Mucosa of descending colon (tissue), 3 donors: ENCODE data around the gene RGMB. TPM values are rescaled to one million over a fixed set of nuclear protein-coding genes. Genes with fewer than 3 reads are reported as not detected.
A peak's percentile ranks its signal among the peaks of the same experiment; 100 is the strongest.

Source experiments
- ATAC-seq: fragments of 200-7000 bp; cut with Tn5 transposase; one replicate; pipeline ENCODE4 v1.9.1; 2020; ENCODE audit warnings: mild to moderate bottlenecking, moderate library complexity
- DNase-seq, 3 donors: peaks; one replicate each; pipeline ENCODE4 v3.0.0-alpha.2; 2020
- H3K36me3 ChIP-seq: fragments of 200-600 bp; one replicate; pipeline ENCODE4 v1.8.0; 2021; ENCODE audit warnings: low read depth, mild to moderate bottlenecking
- H3K4me1 ChIP-seq: fragments of 200-600 bp; one replicate; pipeline ENCODE4 v1.8.0; 2021; ENCODE audit warnings: low read depth, mild to moderate bottlenecking
- H3K4me3 ChIP-seq: fragments of 200-600 bp; one replicate; pipeline ENCODE4 v1.8.0; 2021; ENCODE audit warnings: mild to moderate bottlenecking
- H3K9me3 ChIP-seq: fragments of 200-600 bp; one replicate; pipeline ENCODE4 v1.8.0; 2021; ENCODE audit warnings: mild to moderate bottlenecking
- intact Hi-C, 2 donors: fragments of 100-400 bp; cut with DNase I in 1 of 2; cut with micrococcal nuclease in 1 of 2; formaldehyde crosslinking; loops; one replicate each; pipeline versions ENCODE4 v1.11.0 to v1.11.1; 2022; cut with DNase I, micrococcal nuclease
- total RNA-seq, 3 donors: library from RNA; stranded (reverse); fragmentation: NEBNext Ultra II Directional in 2 of 3; extraction: Animal tissue kit (Norgen Biotek cat#: 25700) in 2 of 3; gene quantifications; one replicate each; pipeline versions ENCODE4 v1.2.1 to v1.2.4, GENCODE V29; 2021 to 2023
- TF ChIP-seq, protein P1 (sequence below): fragments of 200-600 bp; IDR thresholded peaks from one replicate; pipeline ENCODE4 v1.8.0; 2022; ENCODE audit warnings: antibody characterized with exemption, mild to moderate bottlenecking
- donor health status: DM: no; HTN: no; CAD: no; lungs with moderate emphysema.
- donor health status: DM: no; HTN: no; CAD: no.
- donor health status: DM: no; HTN: yes; CAD: no.

RGMB gene
- total RNA-seq, 3 donors from 2014 or later = 38.2 to 76.6 (median 60.7) TPM

- Histone ChIP-seq H3K4me3 (no peak overlapping the region), H3K9me3 (no peaks in the 10 kb centered on the region), H3K36me3 (no peaks in the 10 kb centered on the region), H3K4me1 (peaks cover 52% of the 10 kb centered on the region)
- ATAC-seq (no peak), DNase-seq (no peak)
- intact Hi-C loops = no loop called here
- TF ChIP-seq, protein P1, sequence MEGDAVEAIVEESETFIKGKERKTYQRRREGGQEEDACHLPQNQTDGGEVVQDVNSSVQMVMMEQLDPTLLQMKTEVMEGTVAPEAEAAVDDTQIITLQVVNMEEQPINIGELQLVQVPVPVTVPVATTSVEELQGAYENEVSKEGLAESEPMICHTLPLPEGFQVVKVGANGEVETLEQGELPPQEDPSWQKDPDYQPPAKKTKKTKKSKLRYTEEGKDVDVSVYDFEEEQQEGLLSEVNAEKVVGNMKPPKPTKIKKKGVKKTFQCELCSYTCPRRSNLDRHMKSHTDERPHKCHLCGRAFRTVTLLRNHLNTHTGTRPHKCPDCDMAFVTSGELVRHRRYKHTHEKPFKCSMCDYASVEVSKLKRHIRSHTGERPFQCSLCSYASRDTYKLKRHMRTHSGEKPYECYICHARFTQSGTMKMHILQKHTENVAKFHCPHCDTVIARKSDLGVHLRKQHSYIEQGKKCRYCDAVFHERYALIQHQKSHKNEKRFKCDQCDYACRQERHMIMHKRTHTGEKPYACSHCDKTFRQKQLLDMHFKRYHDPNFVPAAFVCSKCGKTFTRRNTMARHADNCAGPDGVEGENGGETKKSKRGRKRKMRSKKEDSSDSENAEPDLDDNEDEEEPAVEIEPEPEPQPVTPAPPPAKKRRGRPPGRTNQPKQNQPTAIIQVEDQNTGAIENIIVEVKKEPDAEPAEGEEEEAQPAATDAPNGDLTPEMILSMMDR = no peak
Measured at GRCh38 chr5:98784411-98784810, 10.9 kb downstream of the RGMB start.

- ATAC-seq (no peak), DNase-seq (no peak)
- Histone ChIP-seq H3K36me3 (no peaks in the 10 kb centered on the region), H3K4me1 (peaks cover 53% of the 10 kb centered on the region), H3K4me3 (no peak overlapping the region), H3K9me3 (no peaks in the 10 kb centered on the region)
- intact Hi-C loops = no loop called here
- TF ChIP-seq, protein P1 = no peak
Measured at GRCh38 chr5:98785244-98785643, 11.8 kb downstream of the RGMB start.

- peak; percentile 80 for ATAC-seq
- no peak for DNase-seq
- intact Hi-C loops = no loop called here
- Histone ChIP-seq H3K4me3 (no peak overlapping the region), H3K4me1 (peaks cover 63% of the 10 kb centered on the region), H3K9me3 (no peaks in the 10 kb centered on the region), H3K36me3 (no peaks in the 10 kb centered on the region)
- TF ChIP-seq, protein P1 = no peak
Measured at GRCh38 chr5:98786191-98786853, 12.9 kb downstream of the RGMB start.

- TF ChIP-seq, protein P1 = no peak
- intact Hi-C loops = no loop called here
- no peaks in the 10 kb centered on the region for H3K9me3 ChIP-seq
- DNase-seq (peak in 1 of 3 donors; percentile 33), ATAC-seq (peak; percentile 38)
- peaks cover 63% of the 10 kb centered on the region for H3K4me1 ChIP-seq
- H3K4me3 ChIP-seq = no peak overlapping the region
- no peaks in the 10 kb centered on the region for H3K36me3 ChIP-seq
Measured at GRCh38 chr5:98787131-98787719, 13.8 kb downstream of the RGMB start.

- peaks cover 72% of the 10 kb centered on the region for H3K4me1 ChIP-seq
- intact Hi-C loops = no loop called here
- no peaks in the 10 kb centered on the region for H3K36me3 ChIP-seq
- no peak for ATAC-seq
- H3K9me3 ChIP-seq = no peaks in the 10 kb centered on the region
- TF ChIP-seq, protein P1 = no peak
- no peak for DNase-seq
- H3K4me3 ChIP-seq = no peak overlapping the region
Measured at GRCh38 chr5:98789029-98789428, 15.6 kb downstream of the RGMB start.
